ENCODE measurements around the gene ASB18.

GRCh38 chr2:236157366-236157765 lies 106.8 kb downstream of the ASB18 start:
- TF ChIP-seq CTCF (optimal IDR thresholded peaks at IDR 0.05 in 1 of 3, IDR thresholded peaks at IDR 0.05 in 1 of 3, conservative IDR thresholded peaks at IDR 0.05 in 1 of 3; ENCODE audit: extremely low read depth in 1 of 3, insufficient read depth in 2 of 3, low read length in 3 of 3) = no peak
- no peak for TF ChIP-seq EZH2 (IDR thresholded peaks at IDR 0.05; ENCODE audit: low read length)

Measured in keratinocyte (primary cell).